HG03558 (cell line): ENCODE results near the gene NHS.
"Not testable (repeated sequence)": the region's sequence is repeated elsewhere in the genome, so short reads cannot be mapped to it uniquely, and the experiment has no call there.

ENCODE experiments used
- ATAC-seq: cut with Tn5 transposase; IDR thresholded peaks from one replicate; pipeline ENCODE4 v1.9.1; 2021; ENCODE audit warnings: moderate number of reproducible peaks; ENCODE audit not compliant: unreplicated experiment; ENCODE audit errors: extremely low read depth

Gene NHS

GRCh38 chrX:17442898-17443297 lies 67.9 kb downstream of the NHS start:
- no peak for ATAC-seq

DNA sequence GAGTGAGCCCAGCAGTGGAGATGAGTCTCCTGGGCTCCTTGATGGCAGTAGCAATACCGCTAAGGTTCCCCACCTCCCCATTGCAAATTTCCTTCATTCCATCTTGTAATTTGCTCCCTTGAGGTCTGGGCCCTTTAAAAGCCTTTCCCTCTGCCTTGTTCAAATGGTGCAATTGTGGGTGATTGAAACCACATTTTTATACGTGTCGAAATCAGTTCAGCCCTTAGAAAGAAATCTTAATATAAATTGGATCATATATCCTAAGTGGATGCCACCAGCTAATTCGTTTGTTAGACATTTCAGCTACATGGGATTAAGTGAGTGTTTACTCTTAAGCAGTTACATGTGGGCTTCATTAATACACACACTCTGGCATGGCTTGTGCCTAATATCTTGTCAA lies 68.6 kb downstream of the NHS start:
- ATAC-seq: no peak

DNA sequence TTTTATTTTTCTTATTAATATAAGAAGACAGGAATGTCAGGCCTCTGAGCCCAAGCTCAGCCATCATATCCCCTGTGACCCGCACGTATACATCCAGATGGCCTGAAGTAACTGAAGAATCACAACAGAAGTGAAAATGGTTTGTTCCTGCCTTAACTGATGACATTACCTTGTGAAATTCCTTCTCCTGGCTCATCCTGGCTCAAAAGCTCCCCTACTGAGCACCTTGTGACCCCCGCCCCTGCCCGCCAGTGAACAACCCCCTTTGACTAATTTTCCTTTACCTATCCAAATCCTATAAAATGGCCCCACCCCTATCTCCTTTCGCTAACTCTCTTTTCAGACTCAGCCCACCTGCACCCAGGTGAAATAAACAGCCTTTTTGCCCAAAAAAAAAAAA lies 71.3 kb downstream of the NHS start:
- not testable (repeated sequence) for ATAC-seq

DNA sequence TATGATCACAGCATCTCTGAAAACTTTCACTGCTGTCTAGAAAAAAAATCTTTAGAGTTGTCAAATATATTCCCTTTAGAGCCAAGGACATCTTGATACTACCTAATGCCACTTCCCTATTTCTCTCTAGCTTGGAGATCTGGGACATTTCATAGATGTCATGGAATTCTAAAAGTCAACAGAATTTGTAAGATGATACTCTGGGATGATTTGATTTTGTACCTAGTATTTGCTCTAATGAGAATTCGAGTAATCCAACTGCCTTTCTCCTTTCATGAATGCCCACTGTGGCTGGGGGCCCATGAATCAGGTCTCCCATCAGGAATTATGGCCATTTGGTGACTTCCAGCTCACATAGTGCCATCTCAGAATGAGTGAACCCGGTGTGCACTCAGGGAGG lies 73.2 kb downstream of the NHS start:
- no peak for ATAC-seq

GRCh38 chrX:17449866-17450265 lies 74.9 kb downstream of the NHS start:
- ATAC-seq: no peak

DNA sequence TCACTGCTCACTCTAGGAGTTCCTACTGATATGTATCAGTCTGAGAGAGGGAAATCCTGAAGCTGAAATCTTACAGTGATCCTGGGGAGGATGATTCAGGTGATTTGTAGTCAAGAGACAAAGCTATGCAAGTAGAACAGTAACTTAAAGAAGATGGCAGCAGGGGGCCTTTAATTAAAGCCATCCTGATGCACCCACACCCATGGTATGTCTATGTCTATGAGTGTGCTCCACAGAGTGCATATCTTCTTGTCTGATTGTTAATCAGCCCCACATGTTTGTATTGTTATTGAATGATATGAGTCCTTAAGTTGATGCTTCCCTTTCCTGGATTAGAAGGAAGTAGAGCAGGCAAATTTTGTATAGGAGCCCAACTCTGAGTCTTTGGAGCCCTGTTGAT lies 78.8 kb downstream of the NHS start:
- no peak for ATAC-seq

DNA sequence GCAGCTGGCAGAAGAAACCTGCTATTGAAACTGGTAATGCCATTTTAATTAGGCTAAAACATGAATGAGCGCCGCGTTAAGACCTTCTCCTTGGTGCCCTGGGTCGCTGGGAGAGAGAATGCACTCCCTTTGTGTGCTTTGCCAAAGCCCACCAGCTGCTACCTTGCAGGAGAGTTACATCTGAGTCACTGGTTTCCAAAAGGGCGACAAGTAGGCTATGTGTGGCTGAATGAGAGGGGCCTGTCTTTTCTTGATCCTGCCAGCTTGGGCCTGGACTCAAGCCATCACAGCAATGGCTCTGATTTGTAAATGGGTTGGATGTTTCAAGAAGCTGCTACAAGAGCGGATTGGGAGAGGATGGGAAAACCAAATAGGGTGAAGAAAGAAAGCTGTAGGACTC lies 81.5 kb downstream of the NHS start:
- no peak for ATAC-seq

DNA sequence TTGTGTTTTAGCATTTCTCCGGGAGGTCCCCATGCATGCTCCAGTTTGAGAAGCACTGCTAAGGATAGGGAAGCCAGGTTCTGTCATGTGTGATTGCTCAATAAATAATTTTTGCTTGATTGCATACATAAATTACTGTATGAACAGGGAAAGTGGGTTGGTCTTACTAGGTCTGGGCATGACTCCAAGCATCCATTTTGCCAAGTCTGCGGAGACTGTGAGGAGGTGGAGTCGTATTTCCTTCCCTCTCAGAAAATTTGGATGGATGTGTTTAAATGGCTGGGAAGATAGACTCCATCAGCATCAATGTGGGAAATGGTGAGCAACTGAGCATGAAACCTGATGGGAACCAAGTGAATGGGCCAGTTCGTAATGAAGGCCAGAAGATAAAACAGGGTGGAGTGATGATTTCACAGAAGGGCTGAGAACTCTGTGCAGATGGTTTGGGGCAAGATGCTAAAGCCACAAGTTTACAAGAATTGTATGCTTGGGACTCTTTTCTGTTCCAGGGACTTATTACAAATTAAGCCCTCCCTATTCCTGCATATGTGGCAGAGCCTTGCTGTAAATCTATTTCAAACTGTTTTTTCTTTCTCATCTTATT lies 84.1 kb downstream of the NHS start:
- ATAC-seq: no peak

DNA sequence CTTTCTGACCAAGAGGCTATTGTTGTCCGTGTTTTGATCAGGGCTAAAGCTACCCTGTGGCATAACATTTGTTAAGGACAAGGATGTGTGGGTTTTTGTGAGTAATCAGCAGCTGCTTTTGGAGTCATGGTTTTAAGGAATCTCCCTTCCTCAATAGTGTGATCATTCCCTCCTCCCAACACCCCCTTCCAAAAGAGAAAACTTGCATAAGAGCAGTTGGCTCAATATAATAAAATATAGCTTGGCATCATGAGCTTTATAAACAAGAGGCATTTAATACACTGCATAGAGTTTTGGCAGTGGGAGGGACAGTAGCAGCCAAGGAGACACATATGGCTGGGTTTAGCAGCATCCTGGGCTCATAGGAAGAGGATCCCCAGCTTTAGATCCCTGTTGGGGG lies 84.7 kb downstream of the NHS start:
- ATAC-seq: no peak

DNA sequence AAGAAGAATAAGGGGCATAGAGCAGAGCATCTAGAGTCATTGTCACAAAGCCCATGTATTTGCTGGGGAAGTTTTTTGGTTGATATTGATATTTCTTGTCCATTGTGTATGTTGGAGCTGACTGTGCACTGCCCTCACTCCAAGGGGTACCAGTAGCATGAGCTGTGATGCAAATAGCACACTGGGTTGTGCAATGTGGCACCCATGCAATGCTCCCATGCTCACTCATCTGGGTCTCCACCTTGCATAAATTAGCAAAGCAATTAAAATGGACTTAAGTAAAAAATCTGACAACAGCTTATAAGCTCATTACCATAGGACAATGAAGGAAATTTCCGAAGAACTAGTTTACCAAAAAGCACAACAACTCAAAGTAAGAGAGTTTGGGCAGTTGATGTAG lies 87.9 kb downstream of the NHS start:
- ATAC-seq: no peak

- ATAC-seq: no peak
Measured at GRCh38 chrX:17464194-17464593, 89.2 kb downstream of the NHS start.

- ATAC-seq: no peak
Measured at GRCh38 chrX:17465201-17465600, 90.2 kb downstream of the NHS start.

DNA sequence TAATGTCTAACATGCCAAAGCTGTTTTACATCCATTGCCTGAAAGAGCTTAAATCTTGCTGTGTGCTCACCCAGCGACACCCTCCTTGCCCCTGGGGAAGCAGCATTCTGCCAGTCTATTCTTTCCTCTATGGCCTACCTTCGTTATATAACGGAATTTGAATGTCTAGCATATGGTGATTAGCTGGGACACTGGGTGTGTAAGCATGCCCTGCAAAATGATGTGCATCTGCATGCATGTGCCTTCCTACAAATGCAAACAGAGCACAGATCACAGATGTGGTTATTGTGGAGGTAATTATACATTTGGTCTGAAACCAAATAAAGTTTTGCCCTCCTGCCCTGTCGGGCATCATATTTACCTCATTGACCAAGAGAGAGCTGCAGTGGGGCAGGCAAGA lies 90.8 kb downstream of the NHS start:
- no peak for ATAC-seq

- no peak for ATAC-seq
Measured at GRCh38 chrX:17470136-17470535, 95.1 kb downstream of the NHS start.

DNA sequence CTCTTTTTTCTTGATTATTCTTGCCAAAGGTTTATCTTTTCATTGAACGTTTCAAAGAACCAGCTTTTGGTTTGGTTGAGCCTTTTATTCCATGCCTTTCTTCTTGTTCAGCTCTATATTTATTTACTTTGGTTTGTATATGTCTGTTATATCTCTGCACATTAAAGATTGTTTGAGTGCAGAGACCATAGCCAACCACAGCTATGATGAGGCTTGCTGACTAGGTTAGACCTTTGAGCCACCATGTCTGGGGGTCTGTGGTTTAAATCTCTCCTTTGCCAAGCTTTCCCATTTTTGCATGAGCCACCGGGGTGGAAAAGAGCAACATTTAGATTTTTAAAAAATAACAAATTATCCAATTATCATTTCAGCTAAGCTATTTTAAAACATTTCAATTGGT lies 96.1 kb downstream of the NHS start:
- no peak for ATAC-seq

- ATAC-seq: no peak
Measured at GRCh38 chrX:17471861-17472260, 96.9 kb downstream of the NHS start.

DNA sequence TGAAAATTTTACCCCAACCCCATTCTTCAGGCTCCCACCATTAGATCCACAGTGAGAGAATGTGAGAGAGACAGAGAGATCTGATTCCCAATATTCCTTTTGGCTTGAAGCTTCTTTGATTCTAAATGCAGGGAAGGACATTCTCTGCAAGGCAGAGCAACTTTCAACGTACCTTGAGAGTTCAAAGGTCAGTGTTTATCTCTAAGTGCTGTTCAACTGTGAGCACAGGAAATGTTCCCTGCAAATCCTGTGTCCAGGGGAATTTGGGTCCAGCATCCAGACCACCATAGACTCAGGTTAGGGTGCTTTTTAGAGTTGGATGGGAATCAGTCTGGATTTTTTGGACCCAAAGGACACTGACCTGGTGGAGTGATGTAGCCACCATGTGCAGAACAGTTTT lies 97.4 kb downstream of the NHS start:
- no peak for ATAC-seq

DNA sequence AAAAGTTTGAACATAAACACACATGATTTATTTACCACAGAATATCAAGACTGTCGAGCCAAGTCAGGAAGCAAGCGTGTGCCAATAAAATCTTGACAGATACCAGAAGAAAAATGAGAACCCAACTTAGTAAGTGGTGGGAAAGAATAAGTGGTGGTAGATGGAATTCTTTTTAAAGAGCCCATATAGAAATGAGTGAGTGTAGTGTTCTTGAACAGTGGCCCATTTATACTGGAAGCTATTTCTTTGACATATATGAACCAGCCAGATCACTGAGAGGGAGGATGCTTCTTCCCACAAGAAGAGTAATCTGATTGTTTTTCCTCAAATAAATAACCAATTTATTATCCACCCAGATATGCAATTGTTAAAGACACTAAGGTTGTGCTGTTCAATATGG lies 98.0 kb downstream of the NHS start:
- ATAC-seq: no peak

GRCh38 chrX:17474892-17475291 lies 99.9 kb downstream of the NHS start:
- ATAC-seq: no peak

- no peak for ATAC-seq
Measured at GRCh38 chrX:17475449-17476217, 100.6 kb downstream of the NHS start.

DNA sequence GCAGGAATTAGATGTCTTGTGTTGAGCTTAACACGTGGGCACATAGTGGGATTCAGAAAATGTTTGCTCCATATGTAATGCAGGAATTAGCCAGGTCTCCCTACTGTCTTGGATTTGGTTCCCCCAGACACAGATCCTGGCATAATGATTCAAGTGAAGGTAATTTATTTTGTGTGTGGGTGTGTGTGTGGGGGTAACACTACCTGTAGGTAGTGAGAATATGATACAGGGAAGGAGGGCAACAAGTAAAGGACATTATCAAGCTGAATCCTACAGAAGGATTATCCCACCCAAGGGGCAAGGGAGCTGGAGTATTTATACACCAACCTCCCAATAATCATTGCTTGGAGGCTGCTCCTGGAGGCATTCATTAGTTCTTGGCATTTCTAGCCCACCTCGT lies 101.4 kb downstream of the NHS start:
- no peak for ATAC-seq

DNA sequence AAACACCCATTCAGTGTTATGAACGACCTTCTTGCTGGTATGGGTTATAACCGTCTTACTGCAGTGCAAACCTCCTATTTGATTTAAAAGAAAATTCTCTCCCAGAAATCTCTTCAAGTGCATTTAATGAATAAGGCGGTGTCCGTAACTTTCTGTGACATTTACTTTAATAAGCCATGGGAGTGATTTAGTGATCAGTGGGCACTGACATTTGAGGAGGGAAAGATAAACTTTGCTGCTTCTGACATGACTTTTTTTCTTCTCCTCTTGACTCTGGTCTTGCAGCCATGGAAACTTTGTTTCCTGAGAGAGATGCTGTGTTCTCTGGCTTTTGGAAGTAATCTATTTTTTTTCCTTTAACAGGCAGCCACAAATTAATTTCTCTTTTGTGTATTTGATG lies 106.1 kb downstream of the NHS start:
- ATAC-seq: no peak
